Lung (tissue), 12 donors: ENCODE results near the gene B4GALNT1. TPM values are rescaled to one million over a fixed set of nuclear protein-coding genes. Genes with fewer than 3 reads are reported as not detected.

ENCODE experiments used
- ATAC-seq: fragments of 200-7000 bp; cut with Tn5 transposase; one replicate; pipeline ENCODE4 v1.9.1; 2020; ENCODE audit warnings: moderate number of reproducible peaks; ENCODE audit not compliant: insufficient read depth, low FRiP score
- DNase-seq, 3 donors: peaks; one replicate each; pipeline ENCODE4 v3.0.0-alpha.2; 2013 to 2017
- H3K27ac ChIP-seq, 2 donors: one replicate each; pipeline ENCODE4 v1.5.1; 2013; ENCODE audit warnings: mild to moderate bottlenecking in 2 of 2, moderate library complexity in 2 of 2, control low read depth in 1 of 2, inconsistent platforms in 1 of 2, low read depth in 1 of 2, low read length in 1 of 2
- H3K27me3 ChIP-seq, 3 donors: one replicate each; pipeline ENCODE4 v1.5.1; 2013; ENCODE audit warnings: low read length in 2 of 3; ENCODE audit not compliant: control insufficient read depth in 3 of 3, insufficient read depth in 3 of 3
- H3K36me3 ChIP-seq, 4 donors: one replicate each; pipeline ENCODE4 v1.5.1; 2013; ENCODE audit warnings: low read length in 4 of 4, mild to moderate bottlenecking in 1 of 4, moderate library complexity in 1 of 4; ENCODE audit not compliant: control insufficient read depth in 4 of 4, insufficient read depth in 4 of 4
- H3K4me1 ChIP-seq, 5 donors: one replicate each; pipeline ENCODE4 v1.5.1; 2013; ENCODE audit warnings: low read length in 5 of 5, mild to moderate bottlenecking in 2 of 5, moderate library complexity in 1 of 5; ENCODE audit not compliant: control insufficient read depth in 5 of 5, insufficient read depth in 5 of 5
- H3K4me3 ChIP-seq: one replicate; pipeline ENCODE4 v1.5.1; 2013; ENCODE audit warnings: mild to moderate bottlenecking, control low read depth, moderate library complexity
- H3K9ac ChIP-seq, 2 donors: one replicate each; pipeline ENCODE4 v1.5.1; 2013; ENCODE audit warnings: low read length in 2 of 2, control low read depth in 1 of 2; ENCODE audit not compliant: insufficient read depth in 1 of 2
- H3K9me3 ChIP-seq, 4 donors: one replicate each; pipeline ENCODE4 v1.5.1; 2013; ENCODE audit warnings: low read length in 3 of 4, mild to moderate bottlenecking in 1 of 4, moderate library complexity in 1 of 4; ENCODE audit not compliant: control insufficient read depth in 4 of 4, insufficient read depth in 3 of 4
- WGBS, 2 donors: extraction: QIAGEN DNeasy Blood & Tissue Kit; methylation state at CpG; one replicate each; pipeline ENCODE4 v1.1.7; 2013; 5-methylcytosine and 5-hydroxymethylcytosine counted together
- polyA plus RNA-seq, 2 donors: library from polyadenylated mRNA; stranded (reverse); fragments of 200-250 nt; gene quantifications; one replicate each; pipeline ENCODE4 v1.2.1, GENCODE V29; 2013
- total RNA-seq, 2 donors: library from RNA; depleted of rRNA in 1 of 2; stranded (reverse); fragments of >200 nt in 1 of 2; gene quantifications; one replicate each; pipeline ENCODE4 v1.2.1, GENCODE V29; 2014 to 2021
- TF ChIP-seq, protein P1 (sequence below): IDR thresholded peaks from 2 replicates; pipeline ENCODE4 v1.5.1; 2012; ENCODE audit warnings: mild to moderate bottlenecking; ENCODE audit errors: control extremely low read depth, extremely low read depth
- donor health status: control.
- donor health status: control.
- donor health status: Bipolar disorder and iron deficiency.
- donor health status: healthy.
- donor health status: DM: yes; HTN: yes; CAD: no.

B4GALNT1 gene
- total and polyA plus RNA-seq, 4 donors, result 0.51 to 2.5 (median 0.73) TPM

DNA sequence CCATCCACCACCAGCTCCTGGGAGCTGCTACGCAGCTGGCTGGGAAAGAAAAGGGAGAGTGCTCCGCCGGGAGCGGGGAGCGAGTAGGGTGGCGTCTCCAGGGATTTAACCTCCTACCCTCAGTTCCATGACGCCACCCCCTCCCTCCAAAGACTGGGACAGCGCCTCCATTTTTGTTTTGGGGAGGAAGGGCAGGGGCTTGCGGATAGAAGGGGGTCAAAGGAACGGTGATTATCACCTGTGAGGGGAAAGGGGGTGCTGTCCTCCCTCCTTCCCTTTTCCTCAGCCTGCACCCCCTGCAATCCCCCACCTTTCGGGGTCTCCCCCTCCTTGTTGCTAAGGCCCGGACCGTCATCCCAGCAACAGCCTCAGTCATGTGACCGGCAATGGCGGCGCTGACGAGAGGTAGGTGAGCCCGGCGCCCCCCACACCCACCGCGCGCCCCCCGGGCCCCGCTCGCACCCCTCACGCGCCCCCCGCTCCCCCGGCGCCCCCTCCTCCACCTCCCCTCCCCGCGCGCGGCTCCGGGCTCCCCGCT, 28.5 kb downstream of the B4GALNT1 start, which contains the start of gene DTX3:
Gene DTX3 (plus strand): TSS at position 371 of the 538 bp plus-strand sequence. CDS start 1,694 bp downstream, outside the sequence.
- Histone ChIP-seq H3K27ac (peak within 1 kb of the TSS; percentile 63 to 86), H3K9ac (peak within 1 kb of the TSS; percentile 63 to 82), H3K27me3 (no peaks in the 10 kb centered on the region), H3K36me3 (peaks cover 4 to 22% (median 15%) of the 10 kb centered on the region in 4 donors), H3K4me3 (peak within 1 kb of the TSS; percentile 52), H3K4me1 (peaks cover 5 to 30% (median 7%) of the 10 kb centered on the region in 5 donors), H3K9me3 (no peaks in the 10 kb centered on the region)
- peak; percentile 56 to 63 (median 62) for DNase-seq
- 3% methylated on average over 22 to 36 of the region's 36 CpGs for WGBS, 2 donors
- ATAC-seq, result peak; percentile 42
- TF ChIP-seq, protein P1, sequence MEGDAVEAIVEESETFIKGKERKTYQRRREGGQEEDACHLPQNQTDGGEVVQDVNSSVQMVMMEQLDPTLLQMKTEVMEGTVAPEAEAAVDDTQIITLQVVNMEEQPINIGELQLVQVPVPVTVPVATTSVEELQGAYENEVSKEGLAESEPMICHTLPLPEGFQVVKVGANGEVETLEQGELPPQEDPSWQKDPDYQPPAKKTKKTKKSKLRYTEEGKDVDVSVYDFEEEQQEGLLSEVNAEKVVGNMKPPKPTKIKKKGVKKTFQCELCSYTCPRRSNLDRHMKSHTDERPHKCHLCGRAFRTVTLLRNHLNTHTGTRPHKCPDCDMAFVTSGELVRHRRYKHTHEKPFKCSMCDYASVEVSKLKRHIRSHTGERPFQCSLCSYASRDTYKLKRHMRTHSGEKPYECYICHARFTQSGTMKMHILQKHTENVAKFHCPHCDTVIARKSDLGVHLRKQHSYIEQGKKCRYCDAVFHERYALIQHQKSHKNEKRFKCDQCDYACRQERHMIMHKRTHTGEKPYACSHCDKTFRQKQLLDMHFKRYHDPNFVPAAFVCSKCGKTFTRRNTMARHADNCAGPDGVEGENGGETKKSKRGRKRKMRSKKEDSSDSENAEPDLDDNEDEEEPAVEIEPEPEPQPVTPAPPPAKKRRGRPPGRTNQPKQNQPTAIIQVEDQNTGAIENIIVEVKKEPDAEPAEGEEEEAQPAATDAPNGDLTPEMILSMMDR, result no peak

GRCh38 chr12:57603815-57604453, 29.1 kb downstream of the B4GALNT1 start:
- Histone ChIP-seq H3K4me1 (peaks cover 5 to 24% (median 7%) of the 10 kb centered on the region in 5 donors), H3K9me3 (no peaks in the 10 kb centered on the region), H3K27ac (peak overlapping the region; percentile 62 to 86), H3K36me3 (peaks cover 4 to 27% (median 17%) of the 10 kb centered on the region in 4 donors), H3K4me3 (no peak overlapping the region), H3K27me3 (no peaks in the 10 kb centered on the region), H3K9ac (peak overlapping the region; percentile 21 to 82)
- TF ChIP-seq, protein P1, result no peak
- ATAC-seq, result no peak
- peak; percentile 80 to 93 (median 88) for DNase-seq
- WGBS, 2 donors, result 32 to 46% methylated on average over 6 of the region's 6 CpGs

DNA sequence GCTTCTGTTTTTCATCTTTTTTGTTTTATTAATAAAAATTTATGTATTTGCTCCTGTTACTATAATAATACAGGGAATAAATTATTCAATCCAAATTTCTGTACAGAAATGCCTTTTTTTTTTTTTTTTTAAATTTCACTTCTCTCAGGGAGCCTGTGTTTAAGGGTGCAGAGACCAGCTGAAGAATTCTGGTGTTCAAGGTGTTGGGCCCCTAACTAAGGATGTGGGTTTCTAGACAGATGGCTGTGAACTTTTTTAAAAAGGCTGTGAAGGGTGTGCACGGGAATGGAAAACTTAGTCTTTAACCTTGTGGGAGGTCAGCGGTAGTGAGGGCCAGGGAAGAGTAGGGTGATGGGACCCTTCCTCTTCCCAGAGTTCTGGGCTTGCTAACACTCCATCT, 29.7 kb downstream of the B4GALNT1 start:
- TF ChIP-seq, protein P1, result no peak
- Histone ChIP-seq H3K9ac (peak overlapping the region in 1 of 2 donors; percentile 82), H3K36me3 (peaks cover 7 to 29% (median 15%) of the 10 kb centered on the region in 4 donors), H3K27ac (no peak overlapping the region), H3K9me3 (no peaks in the 10 kb centered on the region), H3K27me3 (no peaks in the 10 kb centered on the region), H3K4me3 (no peak overlapping the region), H3K4me1 (peaks cover 5 to 24% (median 7%) of the 10 kb centered on the region in 5 donors)
- ATAC-seq, result no peak
- no peak for DNase-seq
- WGBS, 2 donors, result 69 to 71% methylated on average over 2 of the region's 2 CpGs
